Endodermal cell (in vitro differentiated cells): ENCODE measurements around the gene ATG9B. TPM values are rescaled to one million over a fixed set of nuclear protein-coding genes. Genes with fewer than 3 reads are reported as not detected.

Experiments used
- DNase-seq: peaks from one replicate; pipeline ENCODE4 v3.0.0-alpha.2; 2017
- H3K27ac ChIP-seq: 2 replicates; pipeline ENCODE4 v1.5.1; 2013; ENCODE audit warnings: mild to moderate bottlenecking, low read depth, low read length, moderate library complexity
- H3K27me3 ChIP-seq: 2 replicates; pipeline ENCODE4 v1.6.1; 2013; ENCODE audit warnings: mild to moderate bottlenecking, low read length, moderate library complexity; ENCODE audit not compliant: insufficient read depth, control insufficient read depth, poor library complexity, severe bottlenecking
- H3K36me3 ChIP-seq: 2 replicates; pipeline ENCODE4 v1.7.0; 2013; ENCODE audit warnings: mild to moderate bottlenecking, low read length, moderate library complexity; ENCODE audit not compliant: control insufficient read depth, insufficient read depth
- H3K4me1 ChIP-seq: one replicate; pipeline ENCODE4 v1.7.0; 2013; ENCODE audit warnings: low read length; ENCODE audit not compliant: control insufficient read depth, insufficient read depth
- H3K4me3 ChIP-seq: 2 replicates; pipeline ENCODE4 v1.5.1; 2013; ENCODE audit warnings: mild to moderate bottlenecking, low read length, moderate library complexity
- H3K9ac ChIP-seq: 2 replicates; pipeline ENCODE4 v1.6.1; 2013; ENCODE audit warnings: mild to moderate bottlenecking, low read length, moderate library complexity; ENCODE audit not compliant: poor library complexity, severe bottlenecking; ENCODE audit errors: extremely low read depth
- H3K9me3 ChIP-seq: 2 replicates; pipeline ENCODE4 v1.6.1; 2013; ENCODE audit warnings: mild to moderate bottlenecking, low read length, moderate library complexity; ENCODE audit not compliant: control insufficient read depth
- H3K27ac Mint-ChIP-seq: 2 replicates; pipeline ENCODE4 v1.8.0; 2020; ENCODE audit warnings: mixed read lengths
- H3K27me3 Mint-ChIP-seq: 2 replicates; pipeline ENCODE4 v1.8.0; 2021; ENCODE audit warnings: mild to moderate bottlenecking, mixed read lengths; ENCODE audit not compliant: insufficient read depth
- H3K36me3 Mint-ChIP-seq: 2 replicates; pipeline ENCODE4 v1.8.0; 2020; ENCODE audit warnings: low read depth, mixed read lengths
- H3K4me1 Mint-ChIP-seq: 2 replicates; pipeline ENCODE4 v1.8.0; 2020; ENCODE audit warnings: mixed read lengths
- H3K4me3 Mint-ChIP-seq: 2 replicates; pipeline ENCODE4 v1.8.0; 2020; ENCODE audit warnings: mild to moderate bottlenecking, moderate library complexity, mixed read lengths
- H3K9me3 Mint-ChIP-seq: 2 replicates; pipeline ENCODE4 v1.8.0; 2020; ENCODE audit warnings: mild to moderate bottlenecking, mixed read lengths
- CTCF ChIP-seq: fragments of 200-600 bp; sonication (generic); conservative IDR thresholded peaks from 2 replicates; pipeline ENCODE4 v1.5.0; 2021; ENCODE audit warnings: antibody characterized with exemption, mild to moderate bottlenecking
- WGBS, 2 experiments: methylation state at CpG; one replicate each; pipeline versions ENCODE4 v1.1.5 to v1.1.7; 2013; ENCODE audit warnings: missing lambda C conversion rate in 2 of 2, mixed read lengths in 1 of 2; ENCODE audit not compliant: insufficient coverage in 1 of 2, insufficient read length in 1 of 2; 5-methylcytosine and 5-hydroxymethylcytosine counted together
- total RNA-seq, 2 donors: library from RNA; stranded (reverse); fragmentation: NEBNext Ultra II Directional in 1 of 2; extraction: Animal tissue kit (Norgen Biotek cat#: 25700) in 1 of 2; gene quantifications; 2 replicates in 1 of 2; 3 replicates in 1 of 2; pipeline ENCODE4 v1.2.1, GENCODE V29; 2021

ATG9B gene
- total RNA-seq, 2 donors from 2014 or later: 2.0 to 3.0 TPM

GRCh38 chr7:151064454-151064853, 40.2 kb upstream of the ATG9B start:
- 98 to 100% methylated on average over 4 to 18 of the region's 18 CpGs for WGBS, 2 experiments

GRCh38 chr7:151063212-151063561, 38.9 kb upstream of the ATG9B start:
- Mint-ChIP-seq H3K4me3 (peak overlapping the region; percentile 84), H3K9me3 (no peaks in the 10 kb centered on the region), H3K27ac (peak overlapping the region; percentile 87), H3K4me1 (peaks cover 28% of the 10 kb centered on the region), H3K36me3 (peaks cover 28% of the 10 kb centered on the region), H3K27me3 (no peaks in the 10 kb centered on the region)
- Histone ChIP-seq H3K4me1 (peaks cover 18% of the 10 kb centered on the region), H3K9me3 (no peaks in the 10 kb centered on the region), H3K27ac (no peak overlapping the region), H3K27me3 (no peaks in the 10 kb centered on the region), H3K9ac (no peak overlapping the region), H3K36me3 (peaks cover 36% of the 10 kb centered on the region), H3K4me3 (peak overlapping the region; percentile 80)
- DNase-seq: no peak
- TF ChIP-seq CTCF: no peak
- WGBS, 2 experiments: 11 to 28% methylated on average over 4 to 11 of the region's 11 CpGs

More at GRCh38 chr7:151064454-151064853, 40.2 kb upstream of the ATG9B start:
- peaks cover 36% of the 10 kb centered on the region for H3K36me3 Mint-ChIP-seq
- no peak for TF ChIP-seq CTCF
- peaks cover 48% of the 10 kb centered on the region for H3K36me3 ChIP-seq
- no peaks in the 10 kb centered on the region for H3K9me3 ChIP-seq
- H3K9ac ChIP-seq: no peak overlapping the region
- no peak overlapping the region for H3K4me3 ChIP-seq
- no peaks in the 10 kb centered on the region for H3K27me3 ChIP-seq
- H3K4me1 Mint-ChIP-seq: peaks cover 18% of the 10 kb centered on the region
- H3K27ac ChIP-seq: no peak overlapping the region
- peaks cover 10% of the 10 kb centered on the region for H3K4me1 ChIP-seq
- H3K27ac Mint-ChIP-seq: no peak overlapping the region
- H3K9me3 Mint-ChIP-seq: no peaks in the 10 kb centered on the region
- H3K27me3 Mint-ChIP-seq: no peaks in the 10 kb centered on the region
- no peak overlapping the region for H3K4me3 Mint-ChIP-seq
- no peak for DNase-seq

- H3K36me3 ChIP-seq: peaks cover 30% of the 10 kb centered on the region
- H3K9ac ChIP-seq: peak overlapping the region; percentile 59
- peaks cover 18% of the 10 kb centered on the region for H3K4me1 ChIP-seq
- H3K27me3 ChIP-seq: no peaks in the 10 kb centered on the region
- WGBS, 2 experiments: 0 to 2% methylated on average over 3 to 43 of the region's 43 CpGs
- Mint-ChIP-seq H3K9me3 (no peaks in the 10 kb centered on the region), H3K27ac (peak overlapping the region; percentile 58), H3K36me3 (peaks cover 23% of the 10 kb centered on the region), H3K27me3 (no peaks in the 10 kb centered on the region), H3K4me1 (peaks cover 29% of the 10 kb centered on the region), H3K4me3 (peak overlapping the region; percentile 84)
- peak overlapping the region; percentile 21 for H3K27ac ChIP-seq
- no peaks in the 10 kb centered on the region for H3K9me3 ChIP-seq
- TF ChIP-seq CTCF: no peak
- peak; percentile 98 for DNase-seq
- H3K4me3 ChIP-seq: peak overlapping the region; percentile 80
Observed at GRCh38 chr7:151062399-151063211, 38.3 kb upstream of the ATG9B start.
